ENCODE measurements around the gene KLHL18. TPM values are rescaled to one million over a fixed set of nuclear protein-coding genes. Genes with fewer than 3 reads are reported as not detected.
A peak's percentile ranks its signal among the peaks of the same experiment; 100 is the strongest.
"Not testable (repeated sequence)": the region's sequence is repeated elsewhere in the genome, so short reads cannot be mapped to it uniquely, and the experiment has no call there.

KLHL18 gene
- total RNA-seq, 2 experiments from 2014 or later = 21.2 to 23.7 TPM

DNA sequence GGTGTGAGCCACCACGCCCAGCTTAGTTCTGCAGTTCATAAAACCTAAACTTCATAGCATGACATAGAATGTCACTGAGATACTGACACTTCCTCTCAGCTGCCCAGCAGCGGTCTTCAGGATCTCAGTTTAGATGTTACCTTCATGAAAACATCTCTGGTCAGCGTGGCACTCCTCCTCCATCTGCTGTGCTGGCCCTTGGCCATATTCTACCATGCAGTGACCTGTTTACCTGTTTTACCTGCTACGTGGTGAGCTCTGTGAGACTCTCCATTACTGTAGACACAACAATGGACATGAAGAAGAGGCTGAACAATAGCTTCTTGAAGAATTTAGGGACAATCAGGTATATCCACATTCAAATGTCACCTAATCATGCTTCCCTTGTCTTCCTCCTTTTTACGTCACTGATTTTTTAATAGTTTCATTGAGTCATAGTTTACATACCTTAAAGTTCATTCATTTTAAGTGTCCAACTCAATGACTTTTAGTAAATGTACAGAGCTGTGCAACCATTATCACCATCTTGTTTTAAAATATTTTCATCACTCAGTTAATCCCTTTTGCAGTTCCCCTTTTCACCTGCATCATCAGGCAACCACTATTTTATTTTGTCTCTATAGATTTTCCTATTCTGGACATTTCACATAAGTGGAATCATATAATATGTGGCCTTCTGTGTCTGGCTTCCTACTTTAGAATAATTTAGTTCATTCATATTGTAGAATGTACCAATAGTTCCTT lies 65.8 kb downstream of the KLHL18 start:
- no peak overlapping the region for H3K4me3 Mint-ChIP-seq
- no peak overlapping the region for H3K27ac Mint-ChIP-seq
- H3K4me1 Mint-ChIP-seq (ENCODE audit: low read depth) = no peaks in the 10 kb centered on the region
- ChIA-PET POLR2A (no interaction called here), CTCF (no interaction called here)
- DNase-seq = no peak
- no peaks in the 10 kb centered on the region for H3K27me3 Mint-ChIP-seq
- peaks cover 5% of the 10 kb centered on the region for H3K36me3 Mint-ChIP-seq
- H3K9me3 Mint-ChIP-seq = no peaks in the 10 kb centered on the region
- intact Hi-C loops (cut with micrococcal nuclease) = no loop called here

DNA sequence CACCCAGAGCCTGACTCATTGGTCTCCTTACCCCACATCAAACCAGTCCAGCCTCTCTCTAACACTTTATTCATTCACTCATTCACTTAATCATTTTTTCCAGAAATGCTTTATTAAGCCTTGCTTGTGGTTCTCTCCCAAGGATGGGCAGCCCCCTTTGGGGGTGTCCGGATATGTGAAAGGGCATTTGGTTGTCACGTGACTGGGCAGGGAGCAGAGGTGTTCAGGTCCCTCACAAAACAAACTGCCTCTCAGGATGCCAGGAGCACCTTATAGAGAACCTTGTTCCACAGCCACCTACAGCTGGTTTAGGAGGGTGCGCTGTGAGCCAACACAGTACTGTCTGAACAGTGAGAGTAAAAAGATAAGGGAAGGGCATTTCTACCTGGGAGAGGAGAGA lies 72.3 kb downstream of the KLHL18 start:
- intact Hi-C loops (cut with micrococcal nuclease) = no loop called here
- Mint-ChIP-seq H3K27me3 (no peaks in the 10 kb centered on the region), H3K4me1 (ENCODE audit: low read depth) (peaks cover under 1% of the 10 kb centered on the region), H3K27ac (no peak overlapping the region), H3K4me3 (no peak overlapping the region), H3K9me3 (peaks cover 16% of the 10 kb centered on the region), H3K36me3 (peaks cover 11% of the 10 kb centered on the region)
- ChIA-PET POLR2A (no interaction called here), CTCF (no interaction called here)
- DNase-seq = no peak

DNA sequence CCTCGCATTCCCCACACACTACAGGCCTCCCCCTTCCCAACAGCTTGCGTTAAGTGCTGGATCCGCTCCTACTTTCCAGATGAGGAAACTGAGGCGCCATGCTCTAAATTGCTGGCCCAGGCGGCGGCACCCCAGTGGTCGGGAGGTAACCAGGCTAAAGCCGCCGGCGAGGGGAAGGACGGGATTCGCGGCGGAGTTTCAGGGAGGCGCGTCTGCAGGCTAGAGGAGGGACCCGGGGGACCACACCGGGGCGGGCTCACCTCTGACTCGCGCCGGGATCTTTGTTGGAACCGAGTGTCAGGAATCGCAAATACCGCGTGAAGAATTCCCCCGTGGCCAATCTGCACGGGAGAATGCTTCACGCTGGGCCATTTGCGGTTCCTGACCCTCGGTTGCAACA lies 73.5 kb downstream of the KLHL18 start:
- Mint-ChIP-seq H3K36me3 (peaks cover 16% of the 10 kb centered on the region), H3K4me1 (ENCODE audit: low read depth) (peaks cover 7% of the 10 kb centered on the region), H3K4me3 (no peak overlapping the region), H3K27ac (no peak overlapping the region), H3K27me3 (no peaks in the 10 kb centered on the region), H3K9me3 (peaks cover 21% of the 10 kb centered on the region)
- intact Hi-C loops (cut with micrococcal nuclease) = no loop called here
- CTCF ChIA-PET = no interaction called here
- DNase-seq = no peak
- POLR2A ChIA-PET = no interaction called here

DNA sequence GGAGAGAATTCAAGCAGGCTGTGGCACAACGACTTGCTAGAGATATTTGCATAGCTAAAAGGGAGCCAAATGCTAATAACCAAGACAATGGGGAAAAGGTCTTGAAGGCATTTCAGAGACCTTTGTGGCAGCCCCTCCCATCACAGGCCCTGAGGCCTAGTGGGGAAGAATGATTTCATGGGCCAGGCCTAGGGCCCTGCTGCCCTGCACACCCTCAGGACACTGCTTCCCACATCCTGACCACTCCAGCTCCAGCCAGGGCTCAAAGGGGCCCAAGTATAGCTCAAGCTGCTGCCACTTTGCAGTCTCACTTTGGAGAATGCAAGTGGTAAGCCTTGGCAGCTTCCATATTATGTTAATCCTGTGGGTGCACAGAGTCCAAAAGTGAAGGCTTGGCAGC lies 76.6 kb downstream of the KLHL18 start:
- H3K4me1 Mint-ChIP-seq (ENCODE audit: low read depth) = peaks cover 17% of the 10 kb centered on the region
- H3K4me3 Mint-ChIP-seq = no peak overlapping the region
- peaks cover 24% of the 10 kb centered on the region for H3K9me3 Mint-ChIP-seq
- DNase-seq = no peak
- H3K36me3 Mint-ChIP-seq = peaks cover 22% of the 10 kb centered on the region
- H3K27me3 Mint-ChIP-seq = no peaks in the 10 kb centered on the region
- intact Hi-C loops (cut with micrococcal nuclease) = no loop called here
- CTCF ChIA-PET = interaction anchor here (1.4 kb wide), 1 partner anchor 21 kb away, joined by 5 read pairs; the partner anchor contains the start of gene PTPN23
- no peak overlapping the region for H3K27ac Mint-ChIP-seq
- POLR2A ChIA-PET = no interaction called here

DNA sequence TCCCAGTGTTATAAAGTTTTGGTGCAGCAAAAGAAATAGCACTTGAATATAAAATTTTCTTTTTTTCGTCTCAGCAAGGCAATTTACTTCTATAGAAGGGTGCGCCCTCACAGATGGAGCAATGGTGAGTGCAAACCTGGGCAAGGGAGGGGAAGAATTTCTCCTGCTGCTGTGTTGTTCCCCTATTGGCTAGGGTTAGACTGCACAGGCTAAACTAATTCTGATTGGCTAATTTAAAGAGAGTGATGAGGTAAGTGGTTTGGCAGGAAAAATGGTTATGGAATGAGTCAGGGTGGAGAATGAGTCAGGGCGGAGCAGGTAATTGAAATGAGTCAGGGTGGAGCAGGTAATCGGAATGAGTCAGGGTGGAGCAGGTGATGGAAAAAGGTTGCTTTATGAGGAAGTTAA lies 77.4 kb downstream of the KLHL18 start:
- Mint-ChIP-seq H3K9me3 (peaks cover 24% of the 10 kb centered on the region), H3K27ac (peak overlapping the region; percentile 39), H3K4me1 (ENCODE audit: low read depth) (peaks cover 17% of the 10 kb centered on the region), H3K36me3 (peaks cover 22% of the 10 kb centered on the region)
- peak; percentile 67 for DNase-seq
- H3K4me3 Mint-ChIP-seq; intact Hi-C loops (cut with micrococcal nuclease); CTCF ChIA-PET; H3K27me3 Mint-ChIP-seq; POLR2A ChIA-PET: not testable (repeated sequence)

DNA sequence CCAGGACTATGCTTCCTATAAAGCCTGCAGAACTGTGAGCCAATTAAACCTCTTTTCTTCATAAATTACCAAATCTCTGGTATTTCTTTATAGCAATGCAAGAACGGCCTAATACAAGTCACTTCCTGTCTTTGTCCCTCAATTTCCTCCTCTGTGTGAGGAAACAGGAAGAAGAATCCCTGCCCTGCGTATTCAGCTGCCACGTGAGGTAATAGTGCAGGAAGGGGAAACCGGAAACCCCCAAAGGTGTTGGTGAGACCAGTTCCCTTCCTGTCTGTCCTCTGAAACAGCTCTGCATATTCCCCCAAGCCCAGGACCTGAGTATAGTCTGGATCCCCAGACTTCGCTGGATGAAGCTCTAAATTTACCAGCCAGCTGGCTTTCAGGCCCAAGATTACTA lies 80.0 kb downstream of the KLHL18 start:
- peak; percentile 26 for DNase-seq
- Mint-ChIP-seq H3K4me3 (no peak overlapping the region), H3K27me3 (no peaks in the 10 kb centered on the region), H3K27ac (peak overlapping the region; percentile 47), H3K36me3 (peaks cover 22% of the 10 kb centered on the region), H3K4me1 (ENCODE audit: low read depth) (peaks cover 17% of the 10 kb centered on the region), H3K9me3 (peaks cover 24% of the 10 kb centered on the region)
- CTCF ChIA-PET = interaction anchor here (0.5 kb wide), 1 partner anchor 158 kb away, joined by 3 read pairs; no protein-coding TSS in a partner anchor
- POLR2A ChIA-PET = interaction anchor here (2.3 kb wide), 1 partner anchor 18 kb away, joined by 6 read pairs; the partner anchor contains the start of gene PTPN23
- intact Hi-C loops (cut with micrococcal nuclease) = no loop called here

DNA sequence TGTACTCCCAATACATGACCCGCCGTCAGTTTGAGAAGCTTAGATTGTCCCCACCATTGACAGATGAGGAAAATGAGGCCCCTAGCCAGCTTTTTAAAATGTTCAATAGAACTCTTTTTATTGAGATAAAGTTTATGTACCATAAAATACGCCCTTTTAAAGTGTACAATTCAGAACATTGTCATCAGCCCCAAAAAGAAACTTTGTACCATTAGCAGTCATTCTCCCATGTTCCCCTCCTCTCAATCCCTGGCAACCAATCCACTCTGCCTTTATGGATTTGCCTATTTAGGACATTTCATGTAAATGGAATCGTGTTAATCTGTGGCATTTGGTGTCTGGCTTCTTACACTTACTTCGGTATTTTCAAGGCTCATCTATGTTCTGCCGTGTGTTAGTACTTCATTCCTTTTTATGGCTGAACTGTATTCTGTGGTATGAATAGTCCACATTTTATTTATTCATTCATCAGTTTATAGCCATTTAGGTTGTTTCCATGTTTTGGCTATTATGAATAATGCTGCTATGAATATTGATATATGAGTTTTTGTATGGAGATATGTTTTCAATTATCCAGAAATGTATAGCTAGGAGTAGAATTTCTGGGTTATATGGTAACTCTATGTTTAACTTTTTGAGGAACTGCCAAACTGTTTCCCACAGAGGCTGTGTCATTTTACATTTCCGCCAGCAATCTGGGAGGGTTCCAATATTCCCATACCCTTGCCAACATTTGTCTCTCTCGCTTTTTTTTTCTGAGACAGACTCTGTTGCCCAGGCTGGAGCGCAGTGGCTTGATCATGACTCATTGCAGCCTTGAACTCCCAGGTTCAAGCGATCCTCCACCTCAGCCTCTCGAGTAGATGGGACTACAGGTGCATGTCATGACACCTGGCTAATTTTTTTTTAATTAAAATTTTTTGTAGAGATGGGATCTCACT lies 82.7 kb downstream of the KLHL18 start:
- Mint-ChIP-seq H3K9me3 (peaks cover 3% of the 10 kb centered on the region), H3K4me3 (no peak overlapping the region), H3K4me1 (ENCODE audit: low read depth) (peaks cover 12% of the 10 kb centered on the region), H3K27me3 (no peaks in the 10 kb centered on the region), H3K27ac (no peak overlapping the region), H3K36me3 (peaks cover 6% of the 10 kb centered on the region)
- CTCF ChIA-PET = no interaction called here
- POLR2A ChIA-PET = no interaction called here
- intact Hi-C loops (cut with micrococcal nuclease) = no loop called here
- no peak for DNase-seq

DNA sequence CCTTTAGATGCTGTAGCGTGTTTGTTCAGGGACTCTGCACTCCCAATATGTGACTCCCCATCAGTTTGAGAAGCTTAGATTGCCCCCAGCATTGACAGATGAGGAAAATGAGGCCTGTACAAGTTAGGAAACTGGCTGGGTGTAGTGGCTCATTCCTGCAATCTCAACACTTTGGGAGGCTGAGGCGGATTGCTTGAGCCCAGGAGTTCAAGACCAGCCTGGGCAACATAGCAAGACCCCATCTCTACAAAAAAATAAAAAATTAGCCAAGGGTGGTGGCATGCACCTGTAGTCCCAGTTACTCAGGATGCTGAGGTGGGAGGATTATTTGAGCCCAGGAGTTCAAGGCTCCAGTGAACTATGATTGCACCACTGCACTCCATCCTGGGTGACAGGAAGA lies 84.1 kb downstream of the KLHL18 start:
- Mint-ChIP-seq H3K27me3 (no peaks in the 10 kb centered on the region), H3K4me3 (no peak overlapping the region), H3K4me1 (ENCODE audit: low read depth) (peaks cover 10% of the 10 kb centered on the region), H3K27ac (no peak overlapping the region), H3K9me3 (peaks cover 3% of the 10 kb centered on the region), H3K36me3 (peaks cover 6% of the 10 kb centered on the region)
- ChIA-PET CTCF (no interaction called here), POLR2A (no interaction called here)
- DNase-seq = no peak
- intact Hi-C loops (cut with micrococcal nuclease) = no loop called here

DNA sequence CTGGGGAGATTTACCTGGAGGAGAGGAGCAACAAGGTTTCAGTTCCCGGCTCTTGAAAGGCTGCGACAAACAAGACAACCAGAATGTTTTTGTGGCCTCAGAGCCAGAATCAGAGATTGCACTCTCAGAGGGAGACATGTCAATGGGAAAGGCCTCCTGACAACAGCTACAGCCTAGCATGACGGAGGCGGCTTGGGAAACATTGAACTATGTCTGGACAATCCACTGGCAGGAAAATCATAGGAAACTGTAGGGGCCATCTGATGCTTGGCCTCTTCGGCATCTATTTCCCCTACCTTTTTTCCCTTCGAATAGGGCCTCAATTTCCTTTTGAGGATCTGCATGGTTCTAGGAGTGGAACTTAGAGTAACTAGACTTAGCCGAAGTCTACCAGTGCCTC lies 84.9 kb downstream of the KLHL18 start:
- Mint-ChIP-seq H3K4me3 (no peak overlapping the region), H3K36me3 (peaks cover 3% of the 10 kb centered on the region), H3K4me1 (ENCODE audit: low read depth) (peaks cover 6% of the 10 kb centered on the region), H3K27ac (no peak overlapping the region), H3K9me3 (no peaks in the 10 kb centered on the region), H3K27me3 (no peaks in the 10 kb centered on the region)
- ChIA-PET CTCF (no interaction called here), POLR2A (no interaction called here)
- DNase-seq = no peak
- intact Hi-C loops (cut with micrococcal nuclease) = no loop called here

DNA sequence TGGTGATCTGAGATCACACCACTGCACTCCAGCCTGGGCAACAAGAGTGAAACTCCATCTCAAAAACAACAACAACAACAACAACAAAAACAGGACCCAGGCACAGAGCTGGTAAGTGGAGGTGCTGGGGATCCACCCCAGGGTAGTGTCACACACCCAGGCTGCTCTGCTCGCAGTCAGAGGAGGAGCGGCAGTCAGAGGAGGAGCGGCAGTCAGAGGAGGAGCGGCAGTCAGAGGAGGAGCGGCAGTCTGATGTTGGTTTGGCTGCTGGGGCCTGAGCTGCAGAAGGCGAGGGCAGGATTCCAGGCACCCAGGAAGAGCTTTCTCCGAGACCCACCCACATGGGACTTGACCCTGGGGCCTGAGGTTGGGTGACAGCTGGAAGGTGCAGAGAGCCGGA lies 87.3 kb downstream of the KLHL18 start:
- POLR2A ChIA-PET; DNase-seq; H3K9me3 Mint-ChIP-seq; intact Hi-C loops (cut with micrococcal nuclease); H3K27me3 Mint-ChIP-seq; H3K36me3 Mint-ChIP-seq; H3K27ac Mint-ChIP-seq; H3K4me3 Mint-ChIP-seq; H3K4me1 Mint-ChIP-seq (ENCODE audit: low read depth): not testable (repeated sequence)
- CTCF ChIA-PET = interaction anchor here (0.6 kb wide), 1 partner anchor 262 kb away, joined by 3 read pairs; no protein-coding TSS in a partner anchor

DNA sequence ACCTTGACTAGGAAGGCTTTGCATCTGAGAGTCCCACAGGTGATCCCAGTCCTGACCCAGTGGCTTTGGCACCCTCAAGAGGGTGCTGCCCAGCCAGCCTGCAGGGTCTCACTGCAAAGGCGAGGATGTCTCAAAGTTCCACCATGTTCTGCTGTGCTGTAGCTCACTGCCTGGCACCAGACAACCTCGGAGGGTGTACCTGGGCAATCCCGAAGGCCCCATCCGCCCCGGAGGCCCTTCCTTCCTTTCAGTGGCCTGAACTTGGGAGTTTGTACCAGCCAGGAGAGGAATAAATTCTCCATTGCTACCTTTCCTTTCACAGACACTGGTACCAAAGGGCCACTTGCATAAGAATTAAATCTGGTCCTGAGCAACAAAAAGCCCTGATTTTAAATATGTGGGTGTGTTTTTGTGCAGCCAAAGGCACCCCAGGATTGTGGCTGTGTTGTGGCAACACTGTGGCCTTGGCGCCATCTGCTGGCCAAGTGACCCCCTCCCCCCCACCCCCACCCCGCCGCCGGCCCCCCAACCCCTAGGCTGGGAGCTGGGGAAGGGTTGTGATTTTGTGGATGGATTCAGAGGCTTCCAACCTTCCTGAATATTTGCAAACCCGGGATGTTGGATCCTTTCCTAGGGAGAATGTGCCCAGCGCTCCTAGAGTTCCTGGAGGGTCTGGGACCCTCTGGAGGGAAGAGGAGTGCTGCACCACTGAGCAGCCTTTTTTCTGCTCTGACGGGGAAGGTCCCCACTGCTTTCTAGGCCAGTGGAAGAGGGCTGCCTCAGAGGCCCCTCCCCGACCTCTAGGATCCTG lies 88.3 kb downstream of the KLHL18 start:
- H3K27ac Mint-ChIP-seq = no peak overlapping the region
- no peaks in the 10 kb centered on the region for H3K27me3 Mint-ChIP-seq
- CTCF ChIA-PET = interaction anchor here (0.7 to 1.0 kb wide), 2 partner anchors 9 to 19 kb away, joined by 3 read pairs; no protein-coding TSS in a partner anchor
- POLR2A ChIA-PET = no interaction called here
- peak; percentile 51 for DNase-seq
- no peak overlapping the region for H3K4me3 Mint-ChIP-seq
- no peaks in the 10 kb centered on the region for H3K4me1 Mint-ChIP-seq (ENCODE audit: low read depth)
- H3K9me3 Mint-ChIP-seq = no peaks in the 10 kb centered on the region
- intact Hi-C loops (cut with micrococcal nuclease) = no loop called here
- no peaks in the 10 kb centered on the region for H3K36me3 Mint-ChIP-seq

DNA sequence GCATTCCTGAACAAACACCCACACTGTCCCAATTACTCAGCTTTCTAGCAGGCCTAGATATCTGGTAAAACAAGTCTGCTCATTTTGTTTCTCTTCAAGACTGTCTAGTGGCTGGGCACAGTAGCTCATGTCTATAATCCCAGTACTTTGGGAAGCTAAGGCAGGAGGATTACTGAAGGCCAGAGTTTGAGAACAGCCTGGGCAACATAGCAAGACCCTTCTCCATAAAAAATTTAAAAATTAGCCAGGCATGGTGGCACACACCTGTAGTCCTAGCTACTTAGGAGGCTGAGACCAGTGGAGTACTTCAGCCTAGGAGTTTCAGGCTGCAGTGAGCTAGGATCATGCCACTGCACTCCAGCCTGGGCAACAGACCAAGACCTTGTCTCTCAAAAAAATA lies 91.8 kb downstream of the KLHL18 start:
- CTCF ChIA-PET = no interaction called here
- Mint-ChIP-seq H3K9me3 (no peaks in the 10 kb centered on the region), H3K27me3 (no peaks in the 10 kb centered on the region), H3K4me3 (no peak overlapping the region), H3K27ac (no peak overlapping the region), H3K36me3 (no peaks in the 10 kb centered on the region), H3K4me1 (ENCODE audit: low read depth) (peaks cover 12% of the 10 kb centered on the region)
- DNase-seq = no peak
- intact Hi-C loops (cut with micrococcal nuclease) = no loop called here
- POLR2A ChIA-PET = no interaction called here

Measured in activated CD4-positive, alpha-beta memory T cell treated with anti-CD3 and anti-CD28 coated beads for 36 hours (primary cell).